Measurements from ENCODE around the gene TMEM125.

TMEM125 gene

DNA sequence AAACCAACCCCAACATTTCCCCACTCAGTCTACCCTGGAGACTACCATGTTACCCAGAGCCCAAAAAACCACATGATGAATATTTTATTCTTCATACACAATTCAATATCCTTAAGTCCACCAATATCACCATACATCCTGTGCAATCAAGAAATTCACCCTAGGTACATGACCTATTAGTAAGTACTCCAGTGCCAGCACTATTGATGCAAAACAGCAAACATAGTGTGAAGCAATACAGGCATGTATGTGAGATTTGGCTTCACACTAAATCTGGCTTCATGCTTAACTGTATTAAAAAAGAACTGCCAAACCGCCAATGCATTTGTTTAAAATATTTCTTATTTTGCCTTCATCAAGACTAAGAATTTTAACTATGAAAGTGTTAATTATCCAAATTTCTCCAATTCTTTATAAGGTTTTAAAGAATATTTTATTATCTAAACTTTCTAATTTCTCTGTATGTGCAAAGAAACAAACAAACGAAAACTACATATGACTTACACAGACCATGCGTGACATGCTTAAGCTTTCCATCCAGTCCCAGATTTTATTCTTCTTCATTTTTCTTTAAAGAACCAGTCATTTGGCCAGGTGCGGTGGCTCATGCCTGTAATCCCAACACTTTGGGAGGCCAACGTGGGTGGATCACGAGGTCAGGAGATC is 22.4 kb upstream of the TMEM125 start:
- DNase-seq: no peak

DNA sequence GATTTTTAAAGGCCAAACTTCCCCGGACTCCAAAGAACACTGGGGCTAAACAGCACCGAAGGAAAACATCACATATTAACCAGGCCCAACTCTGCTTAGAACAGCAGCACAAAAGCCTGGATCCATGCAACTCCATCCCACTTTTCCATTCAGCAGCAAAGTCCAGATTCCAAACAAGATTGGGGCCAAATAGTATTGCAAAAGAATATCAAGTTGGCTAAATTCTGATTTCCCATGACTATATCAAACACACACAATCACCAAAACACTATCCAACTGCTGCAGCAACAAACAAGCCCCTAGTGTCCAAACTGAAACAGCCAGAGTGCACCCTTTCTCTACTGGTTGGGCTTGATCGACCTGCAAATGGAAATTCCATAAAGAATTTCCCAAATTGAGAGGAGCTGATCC is 19.4 kb upstream of the TMEM125 start:
- DNase-seq: no peak

DNA sequence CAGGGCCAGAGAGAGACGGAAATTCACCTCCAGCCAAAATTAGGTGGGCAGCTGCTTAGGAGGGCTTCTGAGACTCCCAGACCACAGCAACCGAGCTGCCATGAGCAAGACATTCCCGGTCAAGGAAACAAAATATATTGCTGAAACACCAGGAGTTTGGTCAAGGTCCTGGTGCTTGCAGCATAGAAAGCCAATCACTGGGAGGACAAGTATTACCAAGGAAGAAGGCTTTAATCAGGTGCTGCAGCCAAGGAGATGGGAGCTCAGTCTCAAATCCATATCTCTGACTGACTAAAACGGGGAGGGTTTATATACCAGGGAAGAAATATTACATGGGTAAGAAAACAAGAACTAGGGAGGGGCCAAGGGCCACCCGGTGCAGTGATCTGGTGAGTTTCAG is 18.8 kb upstream of the TMEM125 start:
- DNase-seq: no peak

DNA sequence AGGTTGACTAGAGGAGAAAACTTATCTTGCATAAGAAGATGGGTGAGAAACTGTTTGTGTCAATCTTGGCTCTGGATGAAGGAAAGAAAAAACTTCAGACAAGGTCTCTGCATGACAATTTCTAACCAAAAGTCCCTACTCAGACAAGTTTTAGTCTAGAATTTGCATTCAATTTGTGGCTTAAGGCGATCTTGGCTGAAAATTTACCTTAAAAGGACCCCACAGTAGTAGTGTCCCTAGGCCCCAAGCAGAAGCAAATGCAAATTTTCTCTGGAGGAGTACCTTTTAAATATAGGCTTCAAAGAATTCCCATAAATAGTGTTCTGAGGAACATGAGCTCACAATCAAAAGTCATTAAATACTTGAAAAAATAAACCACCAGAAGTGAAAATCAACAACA is 17.6 kb upstream of the TMEM125 start:
- DNase-seq: no peak

DNA sequence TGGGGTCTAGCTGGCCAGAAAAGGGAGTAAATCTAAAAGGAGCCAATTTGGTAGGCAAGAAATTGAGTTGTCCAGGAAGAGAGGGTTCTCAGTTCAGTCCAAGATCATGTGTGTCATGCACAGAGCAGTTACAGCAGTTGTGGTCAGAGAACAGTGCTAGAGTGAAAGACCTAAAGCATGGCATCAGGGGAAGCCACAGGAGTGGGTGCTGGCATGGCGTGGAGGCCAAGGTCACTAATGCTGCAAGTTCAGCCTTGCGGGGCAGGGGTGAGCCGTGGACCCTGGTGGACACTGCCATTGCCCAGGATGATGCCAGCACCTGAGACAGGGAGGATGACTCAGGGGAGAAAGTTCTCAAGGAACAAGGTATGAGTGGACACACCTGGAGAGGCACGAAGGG is 16.6 kb upstream of the TMEM125 start:
- no peak for DNase-seq

DNA sequence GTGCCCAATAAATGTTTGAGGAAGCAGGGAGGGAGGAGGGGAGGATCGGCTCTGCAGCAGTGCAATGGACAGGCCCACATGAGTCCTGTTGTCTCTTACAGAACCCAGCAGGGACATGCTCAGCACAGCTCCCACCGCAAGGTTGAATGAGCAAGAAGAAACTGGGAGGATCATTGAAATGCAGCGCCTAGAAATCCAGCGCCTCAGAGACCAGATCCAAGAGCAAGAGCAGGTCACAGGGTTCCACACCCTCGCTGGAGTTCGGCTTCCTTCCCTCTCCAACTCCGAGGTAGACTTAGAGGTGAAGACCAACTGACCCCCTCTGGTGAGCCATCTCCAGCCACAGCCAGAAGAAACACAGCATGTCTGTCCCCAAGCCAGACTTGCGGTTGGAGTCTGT is 15.9 kb upstream of the TMEM125 start:
- DNase-seq: no peak

DNA sequence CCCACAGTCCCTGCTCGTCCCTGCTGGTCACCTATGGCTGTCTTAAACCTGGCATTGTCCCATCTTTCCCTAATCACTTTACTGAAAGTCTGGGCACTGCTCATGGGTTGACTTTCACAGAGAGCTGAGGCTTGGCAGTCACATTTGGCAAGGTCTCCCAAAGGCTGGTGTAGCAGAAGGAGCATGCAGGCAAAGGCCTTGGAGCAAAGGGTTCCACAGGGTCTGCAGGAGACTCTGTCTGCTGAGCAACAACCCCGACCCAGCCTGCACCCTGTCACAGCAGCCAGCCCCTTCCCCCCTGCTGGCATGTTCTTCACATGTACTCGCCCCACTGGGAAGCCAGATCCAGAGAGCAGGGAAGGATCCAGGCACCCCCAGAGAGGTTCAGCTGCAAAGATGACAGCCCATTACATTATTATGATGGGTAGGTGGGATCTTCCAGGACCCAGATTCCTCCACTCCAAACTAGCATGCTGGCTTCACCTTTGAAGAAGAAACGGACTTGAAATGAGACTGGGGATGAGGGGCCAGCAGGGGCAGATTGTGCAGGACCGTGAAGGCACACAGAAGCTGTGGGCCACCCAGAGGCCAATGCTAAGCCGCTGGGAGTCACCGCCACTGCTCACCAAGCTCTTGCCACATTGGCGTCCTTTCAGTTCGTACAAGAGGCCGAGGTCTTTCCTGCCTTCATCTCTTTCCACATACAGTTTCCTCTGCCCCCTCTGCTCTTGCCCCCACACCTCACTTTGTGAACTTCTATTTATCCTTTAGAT is 14.2 kb upstream of the TMEM125 start:
- DNase-seq: no peak

DNA sequence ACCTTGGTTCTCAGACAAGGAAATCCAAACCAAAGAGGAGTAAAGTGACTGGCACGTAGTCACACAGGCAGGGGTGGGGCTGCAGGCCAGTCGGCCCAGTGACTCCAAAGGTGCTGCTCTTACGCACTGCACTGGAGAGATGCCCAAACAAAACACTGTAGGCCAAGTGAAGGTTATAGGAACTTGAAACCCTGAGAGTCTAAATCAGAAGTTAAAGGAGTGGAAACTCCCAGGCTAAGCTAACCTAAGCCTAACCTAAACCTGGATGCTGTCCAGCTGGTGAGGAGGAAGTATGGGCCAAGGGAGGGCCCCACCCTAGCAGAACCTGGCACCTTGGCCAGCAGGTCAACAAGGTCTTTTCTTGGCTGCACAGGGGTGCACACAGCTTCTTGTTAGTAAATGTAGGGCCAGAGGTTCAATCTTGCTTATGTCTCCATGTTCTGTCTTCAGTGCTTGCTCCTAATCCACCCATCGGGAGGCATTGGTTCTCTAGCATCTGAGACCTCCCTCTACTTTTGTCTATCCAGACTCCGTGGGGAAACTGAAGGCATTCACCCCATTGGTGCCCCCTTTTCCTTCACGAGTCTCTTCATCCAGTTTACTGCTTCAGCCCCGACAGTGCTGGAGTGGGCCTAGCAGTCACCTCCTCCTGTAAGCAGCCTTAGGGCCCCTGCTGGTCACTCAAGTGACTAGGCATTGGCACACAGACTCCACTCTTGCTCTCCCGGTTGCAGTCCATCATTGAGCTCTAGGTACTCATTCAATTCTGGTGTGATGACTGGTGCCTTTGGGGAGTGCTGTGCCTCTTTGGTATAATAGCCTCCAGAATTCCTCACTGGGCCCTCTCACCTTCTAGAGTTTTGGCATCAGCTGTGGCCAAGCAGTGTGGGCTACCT is 12.9 kb upstream of the TMEM125 start:
- no peak for DNase-seq

DNA sequence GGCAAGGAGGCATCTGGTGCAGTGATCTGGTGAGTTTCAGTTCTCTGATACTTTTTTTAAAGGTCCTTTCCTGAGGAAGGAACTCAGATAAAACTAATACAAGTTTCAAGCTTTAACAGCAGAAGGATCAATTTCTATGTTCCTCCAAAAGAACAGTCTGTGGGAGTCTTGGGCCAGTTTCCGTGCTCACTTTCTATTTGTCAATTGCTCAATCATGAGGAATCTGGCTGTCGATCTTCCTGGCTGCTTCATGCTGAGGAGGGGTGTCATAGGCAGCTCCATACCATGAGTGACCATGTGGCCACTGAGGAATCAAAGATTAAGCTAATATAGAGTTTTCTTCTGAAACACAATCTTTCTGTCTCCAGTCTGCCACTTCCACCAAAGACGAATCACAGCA is 11.4 kb upstream of the TMEM125 start:
- DNase-seq: no peak

DNA sequence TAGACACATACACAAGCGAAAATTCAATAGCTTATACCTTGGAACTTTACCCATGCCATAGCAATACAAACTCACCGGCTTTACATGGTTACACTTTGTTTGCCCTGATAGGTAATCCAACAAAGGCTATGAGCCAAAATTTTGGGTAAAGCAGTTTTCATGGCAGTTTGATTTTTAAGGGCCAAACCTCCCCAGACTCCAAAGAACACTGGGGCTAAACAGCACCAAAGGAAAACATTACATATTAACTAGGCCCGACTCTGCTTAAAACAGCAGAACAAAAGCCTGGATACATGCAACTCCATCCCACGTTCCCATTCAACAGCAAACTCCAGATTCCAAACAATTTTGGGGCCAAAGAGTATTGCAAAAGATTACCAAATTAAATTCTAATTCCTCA is 4.4 kb upstream of the TMEM125 start:
- DNase-seq: no peak

DNA sequence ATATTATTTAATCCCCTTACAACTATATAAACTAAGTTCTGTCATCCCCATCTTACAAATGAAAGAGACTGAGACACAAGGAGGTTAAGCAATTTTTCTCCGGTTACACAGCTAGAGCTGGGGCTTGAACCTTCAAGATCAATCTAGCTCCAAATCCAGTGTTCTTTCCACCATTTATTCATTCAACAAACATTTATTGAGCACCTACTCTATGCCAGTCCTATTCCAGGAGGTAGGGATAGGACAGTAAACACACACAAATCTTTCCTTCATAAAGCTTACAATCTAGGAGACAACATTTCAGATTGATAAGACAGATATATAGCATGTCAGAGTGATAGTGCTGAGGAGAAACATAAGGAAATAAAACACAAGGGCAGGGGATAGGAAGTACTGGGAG is 2.9 kb upstream of the TMEM125 start:
- no peak for DNase-seq

DNA sequence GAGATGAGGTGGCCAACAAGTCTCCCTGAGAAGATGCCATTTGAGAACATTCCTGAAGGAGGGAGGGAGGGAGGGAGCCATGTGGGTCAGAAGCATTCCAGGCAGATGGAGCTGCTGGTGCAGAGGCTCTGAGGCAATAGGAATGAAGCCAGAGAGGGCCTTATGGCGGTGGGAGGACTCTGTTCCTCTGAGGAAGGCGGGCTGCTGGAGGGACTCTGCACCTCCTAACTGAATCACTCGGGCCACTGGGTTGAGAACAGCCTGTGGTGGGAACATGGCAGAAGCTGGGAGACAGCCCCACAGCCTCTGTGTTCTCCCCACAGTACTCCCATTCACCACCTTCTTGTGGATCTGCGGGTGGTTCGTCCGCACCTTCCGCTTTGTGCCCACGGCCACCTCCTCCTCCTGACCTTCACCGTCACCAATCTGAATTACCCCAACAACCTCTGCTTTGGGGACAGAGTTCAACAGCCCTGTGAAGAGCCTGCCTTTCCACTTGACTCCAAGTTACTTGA is 2.4 kb upstream of the TMEM125 start:
- no peak for DNase-seq

DNA sequence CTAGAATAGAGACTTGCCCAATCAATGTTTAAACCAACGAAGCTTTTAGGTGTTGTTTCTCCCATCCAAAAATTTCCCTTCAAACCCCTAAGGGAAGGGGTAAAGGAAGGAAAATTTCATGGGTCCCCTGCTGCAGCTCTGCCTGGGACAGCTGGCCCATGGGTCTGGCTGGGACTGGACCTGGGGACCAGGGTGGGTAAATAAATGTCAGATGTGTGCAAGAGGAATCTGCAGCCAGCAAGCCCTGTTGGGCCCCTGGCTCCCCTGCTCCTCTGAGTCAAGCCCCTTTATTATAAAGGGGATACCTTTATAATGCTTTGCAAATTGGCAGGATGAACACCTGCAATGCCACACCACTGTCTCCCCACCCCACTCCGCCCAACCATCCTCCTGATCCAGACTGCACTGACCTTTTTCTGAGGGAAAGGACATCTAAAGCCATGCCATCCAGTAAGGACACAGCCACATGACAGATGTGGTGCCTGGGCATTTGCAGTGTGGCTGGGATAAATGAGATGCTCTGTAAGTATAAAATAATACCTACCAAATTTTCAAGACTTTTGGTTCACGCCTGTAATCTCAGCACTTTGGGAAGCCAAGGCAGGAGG is 1.9 kb upstream of the TMEM125 start:
- DNase-seq: no peak

DNA sequence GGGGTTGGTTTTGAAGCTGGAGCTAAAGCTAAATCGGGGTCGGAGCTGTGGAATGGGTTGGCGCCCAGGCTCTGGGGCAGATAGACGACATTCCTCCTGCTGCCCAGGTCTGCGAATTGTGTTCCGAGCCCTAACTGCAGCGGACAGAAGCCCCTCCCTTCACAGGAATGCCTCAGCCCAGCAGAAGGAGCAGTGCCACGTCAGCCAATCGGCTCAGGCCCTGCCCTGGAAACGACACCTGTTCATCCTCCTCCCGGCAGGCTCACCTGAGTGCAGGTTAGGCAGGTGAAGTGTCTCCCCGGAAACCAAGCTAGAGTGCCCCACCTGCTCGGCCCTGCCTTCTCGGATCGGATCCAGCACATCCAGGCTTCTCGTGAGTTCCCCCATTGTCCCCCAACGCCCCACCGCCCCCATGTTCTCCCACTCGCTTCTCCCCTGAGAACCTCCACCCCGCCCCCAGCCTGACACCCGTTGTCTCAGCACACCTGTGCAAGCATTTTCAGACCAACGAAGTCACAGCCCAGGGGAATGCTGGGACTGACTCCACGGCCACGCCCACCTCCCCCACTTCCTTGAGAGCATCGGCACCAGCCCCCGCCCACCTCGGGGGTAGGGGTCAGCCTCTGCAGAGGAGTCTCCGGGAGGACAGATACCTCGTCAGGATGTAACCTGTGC is 775 bp downstream of the TMEM125 start:
- no peak for DNase-seq

DNA sequence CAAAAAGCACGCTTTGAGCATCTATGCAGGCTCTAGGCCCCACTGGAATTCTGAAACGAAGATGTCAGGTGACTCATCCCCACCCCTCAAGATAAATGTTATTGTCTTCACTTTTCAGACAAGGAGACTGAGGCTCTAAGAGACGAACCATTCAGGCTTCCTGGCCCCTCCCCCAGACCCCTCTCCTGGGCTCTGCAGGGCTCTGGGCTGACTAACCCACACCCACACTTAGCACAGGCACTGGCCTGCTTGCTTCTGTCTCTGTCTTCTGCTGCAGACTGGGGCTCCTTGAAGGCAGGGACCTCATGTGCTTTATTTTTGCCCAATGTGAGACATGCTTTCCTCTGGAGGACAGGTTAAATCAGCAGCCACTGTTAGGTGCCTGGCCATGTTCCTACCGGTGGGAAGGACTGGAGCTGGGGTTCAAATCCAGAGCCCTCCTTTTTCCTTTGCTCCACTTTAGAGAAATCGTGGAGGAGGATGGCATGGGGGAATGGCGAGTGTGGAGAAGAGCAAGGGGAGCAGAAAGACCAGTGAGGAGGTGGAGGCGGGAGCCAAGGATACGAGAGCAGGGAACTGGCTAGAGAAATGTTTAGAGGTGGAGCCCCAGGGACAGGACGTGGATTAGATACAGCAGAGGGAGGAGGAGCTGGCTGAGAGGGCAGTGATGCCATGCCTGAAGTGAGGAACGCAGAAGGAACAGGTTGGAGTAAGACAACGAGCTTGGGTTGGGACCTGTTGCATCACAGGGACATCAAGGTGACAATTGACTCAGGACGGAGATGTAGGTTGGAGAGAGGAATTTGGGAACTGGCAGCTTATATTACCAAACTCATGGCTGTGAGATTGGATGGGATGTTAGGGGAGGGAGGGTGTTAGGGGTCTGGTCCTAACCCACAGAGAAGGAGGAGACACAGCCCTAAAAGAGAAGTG is 1.7 kb downstream of the TMEM125 start:
- DNase-seq: no peak

DNA sequence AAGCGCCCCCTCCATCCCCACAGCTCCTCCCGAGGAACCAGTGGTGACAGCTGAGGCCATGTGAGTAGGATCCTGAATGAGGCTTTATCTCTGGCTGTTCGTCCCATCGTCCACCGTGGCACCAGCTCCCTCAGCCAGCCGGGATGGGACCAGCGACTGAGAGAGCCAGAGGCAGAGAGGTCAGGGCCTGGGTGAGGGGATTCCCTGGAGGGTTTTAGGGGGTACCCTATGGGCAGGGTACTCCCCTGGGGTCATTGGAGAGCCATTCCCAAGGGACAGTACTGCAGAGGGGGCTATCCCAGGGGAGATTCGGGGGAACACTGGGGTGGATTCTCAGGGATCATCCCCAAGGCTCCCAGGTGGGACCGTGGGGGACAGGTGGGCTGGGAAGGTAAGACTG is 2.4 kb downstream of the TMEM125 start:
- no peak for DNase-seq

DNA sequence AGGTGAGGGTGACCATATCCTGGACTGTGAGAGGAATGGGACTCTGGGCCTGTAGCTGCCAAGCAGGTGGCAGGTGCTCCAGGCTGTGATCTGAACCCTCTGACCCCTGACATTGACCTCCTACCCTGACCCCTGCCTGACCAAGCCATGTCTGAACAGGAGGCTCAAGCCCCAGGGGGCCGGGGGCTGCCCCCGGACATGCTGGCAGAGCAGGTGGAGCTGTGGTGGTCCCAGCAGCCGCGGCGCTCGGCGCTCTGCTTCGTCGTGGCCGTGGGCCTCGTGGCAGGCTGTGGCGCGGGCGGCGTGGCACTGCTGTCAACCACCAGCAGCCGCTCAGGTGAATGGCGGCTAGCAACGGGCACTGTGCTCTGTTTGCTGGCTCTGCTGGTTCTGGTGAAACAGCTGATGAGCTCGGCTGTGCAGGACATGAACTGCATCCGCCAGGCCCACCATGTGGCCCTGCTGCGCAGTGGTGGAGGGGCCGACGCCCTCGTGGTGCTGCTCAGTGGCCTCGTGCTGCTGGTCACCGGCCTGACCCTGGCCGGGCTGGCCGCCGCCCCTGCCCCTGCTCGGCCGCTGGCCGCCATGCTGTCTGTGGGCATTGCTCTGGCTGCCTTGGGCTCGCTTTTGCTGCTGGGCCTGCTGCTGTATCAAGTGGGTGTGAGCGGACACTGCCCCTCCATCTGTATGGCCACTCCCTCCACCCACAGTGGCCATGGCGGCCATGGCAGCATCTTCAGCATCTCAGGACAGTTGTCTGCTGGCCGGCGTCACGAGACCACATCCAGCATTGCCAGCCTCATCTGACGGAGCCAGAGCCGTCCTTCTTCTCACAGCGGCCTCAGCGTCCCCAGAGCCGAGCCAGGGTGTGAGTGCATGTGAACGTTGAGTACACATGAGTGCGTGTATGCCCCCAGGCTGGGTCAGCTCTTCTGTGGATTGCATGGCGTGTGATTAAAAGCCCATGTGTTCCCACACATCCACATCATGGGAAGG is 3.1 kb downstream of the TMEM125 start:
- no peak for DNase-seq

DNA sequence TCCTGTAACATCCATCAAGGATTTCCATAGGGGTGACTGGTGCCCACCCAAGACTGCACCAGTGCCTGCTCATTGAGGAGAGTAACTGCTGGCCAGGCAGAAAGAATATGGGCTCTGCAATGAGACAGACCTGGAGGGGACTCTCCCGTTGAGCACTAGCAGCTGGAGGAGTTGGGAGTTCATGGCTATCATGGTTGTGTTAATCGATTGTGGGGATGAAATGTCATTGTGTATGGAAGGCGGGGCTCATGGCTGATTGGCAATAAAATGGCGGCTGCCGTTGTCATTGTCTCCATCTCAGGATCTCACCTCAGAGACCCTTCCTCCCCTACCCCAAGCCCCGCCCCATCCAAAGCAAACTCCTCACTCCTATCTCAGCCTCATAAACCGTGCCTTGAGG is 3.9 kb downstream of the TMEM125 start:
- DNase-seq: no peak

DNA sequence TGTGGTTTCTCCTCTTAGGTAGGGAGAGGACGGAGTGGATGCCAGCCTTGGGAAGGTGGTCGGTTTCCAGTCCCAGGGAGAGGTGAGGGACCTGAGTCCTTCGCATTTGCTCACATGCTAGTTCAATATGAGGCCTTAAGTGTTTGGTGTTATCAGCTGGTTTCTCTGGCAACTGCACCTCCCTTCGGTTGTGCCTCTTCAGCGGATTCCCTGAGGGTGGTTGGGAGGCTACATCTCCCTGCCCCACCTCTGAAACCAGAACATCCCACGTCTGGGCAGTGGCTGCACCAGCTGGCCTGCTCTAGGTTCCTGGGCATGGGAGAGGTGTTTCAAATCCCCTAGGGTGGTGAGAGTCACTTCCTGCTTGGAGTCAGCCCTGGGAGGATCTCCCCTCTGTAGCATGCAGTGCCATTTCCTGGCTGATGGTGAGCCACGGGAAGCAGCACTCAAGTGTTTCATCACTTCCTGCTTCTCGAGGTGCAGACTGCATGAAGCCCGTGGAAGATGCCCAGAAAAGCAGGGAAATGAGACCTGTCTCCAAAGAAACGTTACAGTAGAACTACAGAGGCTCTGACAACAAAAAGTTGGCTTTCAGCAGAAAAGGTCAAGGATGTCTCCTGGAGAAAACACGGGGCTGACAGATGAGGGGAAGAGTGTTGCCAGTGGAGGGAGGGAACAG is 4.5 kb downstream of the TMEM125 start:
- no peak for DNase-seq

DNA sequence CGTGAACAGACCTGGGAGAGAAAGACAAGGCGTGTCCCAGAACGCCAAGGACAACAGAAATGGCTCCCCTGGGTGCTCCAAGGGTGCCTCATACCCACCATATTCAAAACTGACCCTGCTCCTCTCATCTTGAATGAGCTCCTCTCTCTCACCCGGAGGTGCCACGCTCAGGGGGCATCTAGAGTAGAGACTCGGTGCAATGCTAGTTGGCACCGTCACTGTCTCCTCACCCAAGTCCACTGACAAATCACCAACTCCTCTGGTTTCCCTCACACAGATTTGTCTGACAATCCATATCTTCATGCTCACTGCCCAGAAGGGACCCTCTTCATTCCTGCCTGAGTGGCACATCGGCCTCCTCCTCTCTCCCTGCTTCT is 5.0 kb downstream of the TMEM125 start:
- no peak for DNase-seq
